ENCODE data around the gene COBLL1. TPM values are rescaled to one million over a fixed set of nuclear protein-coding genes. Genes with fewer than 3 reads are reported as not detected.

The COBLL1 gene
- total RNA-seq, 1 donor from 2014 or later = 222 TPM

DNA sequence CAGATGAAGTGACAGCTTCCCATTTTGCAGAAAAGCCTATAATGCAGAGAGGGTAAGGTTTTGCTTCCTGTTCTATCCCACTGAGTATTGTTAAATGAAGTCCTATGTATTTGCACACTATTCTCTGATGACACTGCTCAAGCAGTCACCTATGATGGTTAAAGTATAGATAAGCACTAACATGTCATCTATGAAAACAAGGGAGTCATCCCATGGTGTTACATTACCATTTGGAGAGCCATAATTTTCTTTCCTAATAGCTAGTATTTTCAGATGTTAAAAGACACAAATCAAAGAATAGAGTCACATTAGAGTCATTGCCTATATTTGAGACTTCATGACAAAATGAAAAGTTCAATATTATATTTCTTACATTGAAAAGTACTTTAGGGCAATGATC is 177.6 kb downstream of the COBLL1 start:
- TF ChIP-seq CTCF (IDR thresholded peaks at IDR 0.05) = no peak
- CTCF ChIA-PET = no interaction called here
- Mint-ChIP-seq H3K4me3 (no peak overlapping the region), H3K4me1 (peaks cover 12% of the 10 kb centered on the region), H3K36me3 (ENCODE audit: low read depth) (peaks cover 33% of the 10 kb centered on the region), H3K27me3 (no peaks in the 10 kb centered on the region), H3K27ac (no peak overlapping the region), H3K9me3 (no peaks in the 10 kb centered on the region)
- DNase-seq = no peak
- intact Hi-C loops (cut with micrococcal nuclease) = no loop called here
- POLR2A ChIA-PET = no interaction called here
- no peak for ATAC-seq (ENCODE audit: low read depth)

GRCh38 chr2:164662868-164663631 is 178.6 kb downstream of the COBLL1 start:
- intact Hi-C loops (cut with micrococcal nuclease) = no loop called here
- ATAC-seq (ENCODE audit: low read depth) (no peak), DNase-seq (no peak)
- POLR2A ChIA-PET = no interaction called here
- H3K27me3 Mint-ChIP-seq = no peaks in the 10 kb centered on the region
- H3K4me3 Mint-ChIP-seq = no peak overlapping the region
- H3K4me1 Mint-ChIP-seq = peaks cover 7% of the 10 kb centered on the region
- CTCF ChIA-PET = no interaction called here
- H3K27ac Mint-ChIP-seq = no peak overlapping the region
- no peaks in the 10 kb centered on the region for H3K9me3 Mint-ChIP-seq
- no peak for TF ChIP-seq CTCF (IDR thresholded peaks at IDR 0.05)
- H3K36me3 Mint-ChIP-seq (ENCODE audit: low read depth) = peaks cover 36% of the 10 kb centered on the region

GRCh38 chr2:164662066-164662465 is 179.6 kb downstream of the COBLL1 start:
- CTCF ChIA-PET = no interaction called here
- H3K27me3 Mint-ChIP-seq = no peaks in the 10 kb centered on the region
- no peak overlapping the region for H3K4me3 Mint-ChIP-seq
- H3K9me3 Mint-ChIP-seq = no peaks in the 10 kb centered on the region
- DNase-seq (no peak), ATAC-seq (ENCODE audit: low read depth) (no peak)
- peaks cover 44% of the 10 kb centered on the region for H3K36me3 Mint-ChIP-seq (ENCODE audit: low read depth)
- H3K4me1 Mint-ChIP-seq = no peaks in the 10 kb centered on the region
- intact Hi-C loops (cut with micrococcal nuclease) = no loop called here
- no peak overlapping the region for H3K27ac Mint-ChIP-seq
- POLR2A ChIA-PET = no interaction called here
- no peak for TF ChIP-seq CTCF (IDR thresholded peaks at IDR 0.05)

- no peak for DNase-seq
- Mint-ChIP-seq H3K9me3 (no peaks in the 10 kb centered on the region), H3K4me1 (no peaks in the 10 kb centered on the region), H3K27me3 (no peaks in the 10 kb centered on the region), H3K4me3 (no peak overlapping the region), H3K36me3 (ENCODE audit: low read depth) (peaks cover 43% of the 10 kb centered on the region), H3K27ac (no peak overlapping the region)
- intact Hi-C loops (cut with micrococcal nuclease) = no loop called here
- ChIA-PET POLR2A (no interaction called here), CTCF (no interaction called here)
- ATAC-seq (ENCODE audit: low read depth) = no peak
- no peak for TF ChIP-seq CTCF (IDR thresholded peaks at IDR 0.05)
Measured at GRCh38 chr2:164661349-164661748, 180.3 kb downstream of the COBLL1 start.

DNA sequence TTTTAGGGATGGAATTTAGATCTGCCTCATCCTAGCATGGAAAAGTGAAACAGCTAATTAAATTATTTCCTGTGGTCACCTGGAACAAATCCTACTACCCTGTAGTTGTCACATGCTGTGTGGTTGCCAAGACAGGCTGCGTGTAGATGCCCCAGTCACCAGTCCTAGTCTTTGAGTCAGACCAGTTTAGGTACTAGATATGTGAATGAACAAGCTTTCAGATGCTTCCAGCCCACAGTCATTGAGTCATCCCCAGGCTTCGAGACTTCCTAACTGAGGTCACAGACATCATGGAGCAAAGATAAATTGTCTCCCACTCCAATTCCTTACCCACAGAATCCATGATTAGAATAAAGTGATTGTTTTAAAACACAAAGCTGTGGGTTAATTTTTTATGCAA is 184.5 kb downstream of the COBLL1 start:
- intact Hi-C loops (cut with micrococcal nuclease) = no loop called here
- ChIA-PET POLR2A (no interaction called here), CTCF (no interaction called here)
- peaks cover 15% of the 10 kb centered on the region for H3K9me3 Mint-ChIP-seq
- no peak overlapping the region for H3K27ac Mint-ChIP-seq
- H3K4me3 Mint-ChIP-seq = no peak overlapping the region
- H3K36me3 Mint-ChIP-seq (ENCODE audit: low read depth) = peaks cover 36% of the 10 kb centered on the region
- H3K27me3 Mint-ChIP-seq = no peaks in the 10 kb centered on the region
- H3K4me1 Mint-ChIP-seq = no peaks in the 10 kb centered on the region
- no peak for DNase-seq
- TF ChIP-seq CTCF (IDR thresholded peaks at IDR 0.05) = no peak
- no peak for ATAC-seq (ENCODE audit: low read depth)
